Activated naive CD4-positive, alpha-beta T cell treated with anti-CD3 and anti-CD28 coated beads, Interleukin-2, amount 50 U/mL, for 72 hours (primary cell): ENCODE data around the gene MC4R. TPM values are rescaled to one million over a fixed set of nuclear protein-coding genes. Genes with fewer than 3 reads are reported as not detected.

ENCODE experiments used
- ATAC-seq, 2 donors: fragments of 150-1000 bp; cut with Tn5 transposase; 2 replicates each; pipeline ENCODE4 v1.10.0; 2021; ENCODE audit warnings: mild to moderate bottlenecking in 2 of 2, moderate library complexity in 2 of 2
- DNase-seq, 2 donors: peaks; one replicate each; pipeline ENCODE4 v3.0.0; 2021 to 2022; ENCODE audit warnings: low spot score in 2 of 2
- H3K27ac Mint-ChIP-seq, 2 donors: one replicate each; pipeline ENCODE4 v1.8.0; 2022; ENCODE audit warnings: mild to moderate bottlenecking in 2 of 2, mixed read lengths in 2 of 2
- H3K36me3 Mint-ChIP-seq, 2 donors: one replicate each; pipeline ENCODE4 v1.8.0; 2022; ENCODE audit warnings: mixed read lengths in 2 of 2
- H3K9me3 Mint-ChIP-seq, 2 donors: one replicate each; pipeline ENCODE4 v1.8.0; 2022; ENCODE audit warnings: mixed read lengths in 2 of 2
- total RNA-seq, 2 donors: library from RNA; stranded (reverse); gene quantifications; one replicate each; pipeline ENCODE4 v1.2.3, GENCODE V29; 2022

Gene MC4R
- total RNA-seq, 2 donors from 2014 or later = not detected

- no peak overlapping the region for H3K27ac Mint-ChIP-seq
- no peak for DNase-seq
- H3K9me3 Mint-ChIP-seq = peaks cover 7% of the 10 kb centered on the region in 2 donors
- no peak for ATAC-seq
- H3K36me3 Mint-ChIP-seq = no peaks in the 10 kb centered on the region
Measured at GRCh38 chr18:60350941-60351340, 21.6 kb downstream of the MC4R start.

- DNase-seq (no peak), ATAC-seq (no peak)
- Mint-ChIP-seq H3K36me3 (no peaks in the 10 kb centered on the region), H3K27ac (no peak overlapping the region), H3K9me3 (peaks cover 5 to 7% of the 10 kb centered on the region in 2 donors)
Measured at GRCh38 chr18:60350150-60350549, 22.4 kb downstream of the MC4R start.

- DNase-seq (no peak), ATAC-seq (no peak)
- Mint-ChIP-seq H3K9me3 (peaks cover 5 to 7% of the 10 kb centered on the region in 2 donors), H3K27ac (no peak overlapping the region), H3K36me3 (no peaks in the 10 kb centered on the region)
Measured at GRCh38 chr18:60347526-60348045, 25.0 kb downstream of the MC4R start.

- DNase-seq = no peak
- no peaks in the 10 kb centered on the region for H3K36me3 Mint-ChIP-seq
- H3K9me3 Mint-ChIP-seq = peaks cover 11 to 14% of the 10 kb centered on the region in 2 donors
- no peak for ATAC-seq
- H3K27ac Mint-ChIP-seq = no peak overlapping the region
Measured at GRCh38 chr18:60339018-60339417, 33.6 kb downstream of the MC4R start.

- H3K9me3 Mint-ChIP-seq = peaks cover 7 to 11% of the 10 kb centered on the region in 2 donors
- H3K36me3 Mint-ChIP-seq = no peaks in the 10 kb centered on the region
- ATAC-seq = no peak
- H3K27ac Mint-ChIP-seq = no peak overlapping the region
- DNase-seq = no peak
Measured at GRCh38 chr18:60331890-60332289, 40.7 kb downstream of the MC4R start.

GRCh38 chr18:60329131-60329530 lies 43.4 kb downstream of the MC4R start:
- ATAC-seq = no peak
- H3K9me3 Mint-ChIP-seq = peaks cover 0 to under 1% of the 10 kb centered on the region in 2 donors

GRCh38 chr18:60327880-60328279 lies 44.7 kb downstream of the MC4R start:
- no peaks in the 10 kb centered on the region for H3K36me3 Mint-ChIP-seq
- no peaks in the 10 kb centered on the region for H3K9me3 Mint-ChIP-seq
- ATAC-seq (no peak), DNase-seq (no peak)
- H3K27ac Mint-ChIP-seq = no peak overlapping the region

More at GRCh38 chr18:60329131-60329530, 43.4 kb downstream of the MC4R start:
- no peak for DNase-seq
- H3K27ac Mint-ChIP-seq = no peak overlapping the region
- no peaks in the 10 kb centered on the region for H3K36me3 Mint-ChIP-seq

GRCh38 chr18:60322591-60322990 lies 50.0 kb downstream of the MC4R start:
- peaks cover 13% of the 10 kb centered on the region in 2 donors for H3K9me3 Mint-ChIP-seq
- no peak for DNase-seq
- no peak for ATAC-seq
- H3K27ac Mint-ChIP-seq = no peak overlapping the region
- H3K36me3 Mint-ChIP-seq = peaks cover 0 to 6% of the 10 kb centered on the region in 2 donors
